NCI-H146 treated with DMSO at 0.1 percent for 48 hours (cell line): Measurements from ENCODE around the gene CCT8L2.
"Not testable (repeated sequence)": the region's sequence is repeated elsewhere in the genome, so short reads cannot be mapped to it uniquely, and the experiment has no call there.

Experiments used
- DNase-seq: peaks from one replicate; lab custom pipeline; 2025; ENCODE audit not compliant: unreplicated experiment; lab: John Stamatoyannopoulos, UW

Gene CCT8L2

DNA sequence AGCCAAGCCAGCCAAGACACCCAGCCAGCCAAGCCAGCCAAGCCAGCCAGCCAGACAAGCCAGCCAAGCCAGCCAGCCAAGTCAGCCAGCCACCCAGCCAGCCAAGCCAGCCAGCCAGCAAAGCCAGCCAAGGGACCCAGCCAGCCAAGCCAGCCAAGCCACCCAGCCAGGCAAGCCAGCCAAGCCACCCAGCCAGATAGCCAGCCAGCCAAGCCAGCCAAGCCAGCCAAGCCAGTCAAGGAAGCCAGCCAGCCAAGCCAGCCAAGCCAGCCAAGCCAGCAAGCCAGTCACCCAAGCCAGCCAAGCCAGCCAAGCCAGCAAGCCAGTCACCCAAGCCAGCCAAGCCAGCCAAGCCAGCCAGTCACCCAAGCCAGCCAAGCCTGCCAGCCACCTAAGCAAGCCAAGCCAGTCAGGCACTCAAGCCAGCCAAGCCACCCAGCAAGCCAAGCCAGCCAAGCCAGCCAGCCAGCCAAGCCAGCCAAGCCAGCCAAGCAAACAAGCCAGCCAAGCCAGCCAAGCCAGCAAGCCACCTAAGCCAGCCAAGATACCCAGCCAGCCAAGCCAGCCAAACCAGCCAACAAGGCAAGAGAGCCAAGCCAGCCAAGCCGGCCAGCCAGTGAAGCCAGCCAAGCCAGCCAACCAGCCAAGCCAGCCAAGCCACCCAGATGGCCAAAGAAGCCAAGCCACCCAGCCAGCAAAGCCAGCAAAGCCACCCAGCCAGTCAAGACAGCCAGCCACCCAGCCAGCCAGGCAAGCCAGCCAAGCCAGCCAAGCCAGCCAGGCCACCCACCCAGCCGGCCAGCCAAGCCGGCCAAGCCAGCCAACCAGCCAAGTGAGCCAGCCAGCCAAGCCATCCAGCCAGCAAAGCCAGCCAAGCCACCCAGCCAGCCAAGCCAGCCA lies 33.3 kb downstream of the CCT8L2 start:
- DNase-seq, result no peak

- not testable (repeated sequence) for DNase-seq
These were observed 34.1 kb downstream of the CCT8L2 start for GRCh38 chr22:16558376-16558945.

- DNase-seq, result not testable (repeated sequence)
These were observed 35.1 kb downstream of the CCT8L2 start for GRCh38 chr22:16557511-16557910.

DNA sequence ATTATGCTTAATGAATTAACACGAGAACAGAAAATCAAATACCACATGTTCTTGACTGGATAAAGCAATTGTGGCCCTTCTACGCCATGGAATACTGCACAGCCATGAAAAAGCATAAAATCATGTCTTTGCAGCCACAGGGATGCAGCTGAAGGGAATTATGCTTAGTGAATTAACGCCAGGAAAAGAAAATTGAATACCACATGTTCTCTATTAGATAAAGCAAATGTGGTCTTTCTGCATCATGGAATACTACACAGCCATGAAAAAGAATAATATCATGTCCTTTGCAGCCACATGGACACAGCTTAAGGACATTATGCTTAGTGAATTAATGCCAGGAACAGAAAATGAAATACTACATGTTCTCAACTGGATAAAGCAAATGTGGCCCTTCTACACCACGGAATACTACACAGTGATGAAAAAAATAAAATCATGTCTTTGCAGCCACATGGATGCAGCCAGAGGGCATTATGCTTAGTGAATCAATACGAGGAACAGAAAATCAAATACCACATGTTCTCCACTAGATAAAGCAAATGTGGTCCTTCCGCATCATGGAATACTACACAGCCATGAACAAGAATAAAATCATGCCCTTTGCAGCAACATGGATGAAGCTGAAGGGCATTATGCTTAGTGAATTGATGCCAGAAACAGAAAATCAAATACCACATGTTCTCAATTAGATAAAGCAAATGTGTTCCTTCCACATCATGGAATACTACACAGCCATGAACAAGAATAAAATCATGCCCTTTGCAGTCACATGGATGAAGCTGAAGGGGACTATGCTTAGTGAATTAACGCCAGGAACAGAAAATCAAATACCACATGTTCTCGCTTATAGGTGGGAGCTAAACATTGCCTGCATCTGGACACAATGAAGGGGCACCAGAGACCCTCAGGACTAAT lies 37.3 kb downstream of the CCT8L2 start:
- DNase-seq, result not testable (repeated sequence)

GRCh38 chr22:16543310-16543709 lies 49.3 kb downstream of the CCT8L2 start:
- not testable (repeated sequence) for DNase-seq
